ENCODE data around the gene INPPL1.

Gene INPPL1

GRCh38 chr11:72233056-72233772 is 8.6 kb downstream of the INPPL1 start:
- DNase-seq (ENCODE audit: low read depth), result no peak

GRCh38 chr11:72233773-72234513 is 9.4 kb downstream of the INPPL1 start:
- no peak for DNase-seq (ENCODE audit: low read depth)

GRCh38 chr11:72234514-72234830 is 9.9 kb downstream of the INPPL1 start:
- no peak for DNase-seq (ENCODE audit: low read depth)

GRCh38 chr11:72234920-72235319 is 10.4 kb downstream of the INPPL1 start:
- DNase-seq (ENCODE audit: low read depth), result no peak

- DNase-seq (ENCODE audit: low read depth), result no peak
Measured at GRCh38 chr11:72235351-72236057, 10.9 kb downstream of the INPPL1 start.

- no peak for DNase-seq (ENCODE audit: low read depth)
Measured at GRCh38 chr11:72236083-72236697, 11.6 kb downstream of the INPPL1 start.

- DNase-seq (ENCODE audit: low read depth), result no peak
Measured at GRCh38 chr11:72236774-72237111, 12.2 kb downstream of the INPPL1 start.

GRCh38 chr11:72237112-72237931 is 12.8 kb downstream of the INPPL1 start:
- DNase-seq (ENCODE audit: low read depth), result no peak

GRCh38 chr11:72238040-72238450 is 13.5 kb downstream of the INPPL1 start:
- DNase-seq (ENCODE audit: low read depth), result no peak

- DNase-seq (ENCODE audit: low read depth), result no peak
Measured at GRCh38 chr11:72238492-72239312, 14.1 kb downstream of the INPPL1 start.

GRCh38 chr11:72239313-72239848 is 14.8 kb downstream of the INPPL1 start:
- DNase-seq (ENCODE audit: low read depth), result no peak

- no peak for DNase-seq (ENCODE audit: low read depth)
Measured at GRCh38 chr11:72239849-72240460, 15.4 kb downstream of the INPPL1 start.

GRCh38 chr11:72240461-72241290 is 16.1 kb downstream of the INPPL1 start:
- no peak for DNase-seq (ENCODE audit: low read depth)

GRCh38 chr11:72241291-72241781 is 16.8 kb downstream of the INPPL1 start:
- DNase-seq (ENCODE audit: low read depth), result no peak

- DNase-seq (ENCODE audit: low read depth), result no peak
Measured at GRCh38 chr11:72242141-72242540, 17.6 kb downstream of the INPPL1 start.

- no peak for DNase-seq (ENCODE audit: low read depth)
Measured at GRCh38 chr11:72243173-72244059, 18.8 kb downstream of the INPPL1 start.

GRCh38 chr11:72244060-72244360 is 19.4 kb downstream of the INPPL1 start, which contains the start of gene PHOX2A:
Gene PHOX2A, minus strand, starts transcription at chr11:72244176. Its CDS starts 172 bp downstream, at chr11:72244004.
- DNase-seq (ENCODE audit: low read depth), result no peak

Data from HS-5 (cell line).